ENCODE results near the gene KLK8. TPM values are rescaled to one million over a fixed set of nuclear protein-coding genes. Genes with fewer than 3 reads are reported as not detected.

Gene KLK8
- total RNA-seq, 1 experiment from 2014 or later: 2.7 TPM

- Histone ChIP-seq H2AFZ (ENCODE audit: low read length) (no peak overlapping the region), H4K8ac (replicated peaks; ENCODE audit: insufficient read length, low read depth, low read length) (no peak overlapping the region), H3K4me1 (ENCODE audit: insufficient read depth, low read length) (0 out of 2 replicates have a peak, but pooled peaks cover 4% of the 10 kb centered on the region), H2AK5ac (ENCODE audit: insufficient read length, low read length) (no peak overlapping the region), H3K56ac (ENCODE audit: insufficient read length, low read depth, low read length) (no peak overlapping the region), H3K4me2 (ENCODE audit: insufficient read depth, insufficient read length, low read length) (no peak overlapping the region), H3K4ac (ENCODE audit: low read depth, low read length) (no peak overlapping the region), H2BK15ac (ENCODE audit: low read depth, low read length) (no peak overlapping the region), H3K27me3 (ENCODE audit: insufficient read depth, low read length) (no peaks in the 10 kb centered on the region), H2BK120ac (ENCODE audit: low read depth, low read length, poor library complexity, severe bottlenecking) (no peak overlapping the region), H3K9me3 (ENCODE audit: control insufficient read depth, low read depth, low read length) (no peaks in the 10 kb centered on the region), H4K20me1 (ENCODE audit: control insufficient read depth, insufficient read depth, insufficient read length) (no peaks in the 10 kb centered on the region), H3T11ph (ENCODE audit: low read length) (no peak overlapping the region), H3K27ac (ENCODE audit: insufficient read length, low read depth, low read length) (no peak overlapping the region), H2BK5ac (ENCODE audit: insufficient read length, low read length) (no peak overlapping the region), H2BK20ac (ENCODE audit: low read depth, low read length, poor library complexity, severe bottlenecking) (no peak overlapping the region), H4K5ac (ENCODE audit: insufficient read length, low read depth, low read length) (no peak overlapping the region), H4K91ac (ENCODE audit: insufficient read length, low read depth, low read length) (no peak overlapping the region), H2BK12ac (ENCODE audit: insufficient read length, low read depth, low read length) (no peak overlapping the region), H3K9ac (ENCODE audit: extremely low read depth, insufficient read length, low read length) (no peak overlapping the region), H3K18ac (ENCODE audit: insufficient read length, low read depth, low read length) (no peak overlapping the region), H3K23me2 (ENCODE audit: insufficient read length, low read depth, low read length, poor library complexity, severe bottlenecking) (peaks cover 8% of the 10 kb centered on the region), H3K14ac (ENCODE audit: insufficient read depth, low read length) (no peak overlapping the region), H3K23ac (ENCODE audit: insufficient read length, low read depth, low read length) (no peak overlapping the region), H3K79me1 (ENCODE audit: insufficient read depth, low read depth, low read length, poor library complexity, severe bottlenecking) (no peaks in the 10 kb centered on the region), H3K79me2 (ENCODE audit: insufficient read depth, low read length) (no peaks in the 10 kb centered on the region)
- Mint-ChIP-seq H3K36me3 (ENCODE audit: insufficient read depth in 1 of 3, low read depth in 3 of 3) (no peaks in the 10 kb centered on the region), H3K4me3 (no peak overlapping the region), H3K27ac (no peak overlapping the region), H3K4me1 (peaks cover 15 to 20% of the 10 kb centered on the region in 2 experiments), H3K27me3 (ENCODE audit: low read depth) (peaks cover 51% of the 10 kb centered on the region), H3K9me3 (no peaks in the 10 kb centered on the region)
- no peak for TF ChIP-seq CTCF (conservative IDR thresholded peaks at IDR 0.05)
- DNase-seq: no peak
- WGBS (ENCODE audit: extremely low coverage, insufficient read length, low lambda C conversion rate): no CpG with 5 or more reads among the region's 8 CpGs
Measured at GRCh38 chr19:51006406-51006805, 5.0 kb upstream of the KLK8 start.
